GM18507 (cell line): ENCODE results near the gene FHIP2A.
"Not testable (repeated sequence)": the region's sequence is repeated elsewhere in the genome, so short reads cannot be mapped to it uniquely, and the experiment has no call there.

ENCODE experiments used
- DNase-seq: peaks from one replicate; pipeline ENCODE4 v3.0.0; 2011; ENCODE audit warnings: low read depth; ENCODE audit not compliant: insufficient read length; ENCODE audit errors: extremely low spot score
- FAIRE-seq: peaks from 2 replicates; lab custom pipeline; 2011; peaks lifted over from hg19 to GRCh38; lab: Jason Lieb, UNC

Gene FHIP2A

DNA sequence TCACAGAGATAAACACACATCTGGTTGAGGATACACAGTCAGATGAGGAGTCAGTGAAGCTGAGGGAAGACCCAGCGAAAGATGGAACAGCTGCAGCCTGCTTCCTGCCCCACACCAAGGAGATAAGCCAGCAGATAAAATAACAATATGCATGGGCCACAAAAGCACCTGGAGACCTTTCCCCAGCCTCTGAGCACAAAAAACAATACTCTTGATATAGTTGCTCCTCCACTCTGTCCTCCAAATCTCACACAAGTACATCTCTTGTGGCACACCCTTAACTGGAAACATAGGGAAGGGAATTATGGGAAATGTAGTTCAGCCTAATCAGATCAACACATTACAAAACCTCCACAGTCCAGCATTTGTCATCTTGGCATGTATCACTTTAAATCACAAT is 9.7 kb upstream of the FHIP2A start:
- DNase-seq = no peak
- peak; percentile 54 for FAIRE-seq

- FAIRE-seq = no peak
- DNase-seq = no peak
Observed at GRCh38 chr10:114815791-114816190, 5.8 kb upstream of the FHIP2A start.

- no peak for DNase-seq
- FAIRE-seq = no peak
Observed at GRCh38 chr10:114816308-114816707, 5.3 kb upstream of the FHIP2A start.

DNA sequence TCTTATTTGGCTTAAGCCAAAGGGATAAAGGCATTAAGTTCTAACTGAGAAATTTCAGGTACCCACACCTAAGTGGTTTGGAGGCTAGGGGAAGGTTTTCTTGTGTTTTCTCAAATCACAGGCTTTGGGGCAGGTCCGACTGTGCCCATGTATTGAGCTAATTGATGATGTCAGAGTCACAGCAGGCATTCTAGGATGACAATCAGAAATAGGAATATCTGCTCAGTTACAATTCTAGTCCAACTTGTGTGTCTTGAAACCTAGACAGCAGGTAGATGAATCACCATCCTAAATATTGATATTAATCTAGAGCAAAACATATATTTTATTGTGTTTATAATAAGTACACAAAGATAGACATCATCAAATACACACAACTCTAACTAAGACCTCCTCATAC is 2.3 kb upstream of the FHIP2A start:
- no peak for DNase-seq
- no peak for FAIRE-seq

- FAIRE-seq = no peak
- DNase-seq = no peak
Observed at GRCh38 chr10:114821915-114822443, 399 bp downstream of the FHIP2A start.

GRCh38 chr10:114822444-114823076 is 980 bp downstream of the FHIP2A start:
- DNase-seq = no peak
- FAIRE-seq = peak; percentile 78

- no peak for DNase-seq
- FAIRE-seq = peak; percentile 21
Observed at GRCh38 chr10:114823077-114823463, 1.5 kb downstream of the FHIP2A start.

DNA sequence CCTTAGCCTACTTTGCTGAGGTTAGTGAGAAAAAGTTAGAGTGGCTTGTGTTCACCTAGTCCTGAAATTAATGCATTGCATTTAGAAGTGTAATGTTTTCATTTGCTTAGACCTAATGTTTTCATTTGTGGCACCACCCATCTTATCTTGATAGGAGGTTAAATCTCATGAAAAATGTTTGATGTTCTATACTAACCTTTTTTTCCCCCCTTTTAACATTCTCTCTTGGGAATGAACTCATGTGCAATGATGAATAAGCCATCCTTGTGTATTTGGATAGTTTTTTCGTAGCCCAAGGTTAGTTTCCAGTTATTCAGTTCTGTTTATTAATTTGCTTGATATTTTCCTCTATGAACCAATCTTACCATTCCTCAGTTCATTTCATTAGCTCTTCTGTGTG is 2.8 kb downstream of the FHIP2A start:
- DNase-seq (no peak), FAIRE-seq (peak; percentile 5)

- peak; percentile 33 for DNase-seq
- peak; percentile 96 for FAIRE-seq
Observed at GRCh38 chr10:114825513-114826253, 4.1 kb downstream of the FHIP2A start.

DNA sequence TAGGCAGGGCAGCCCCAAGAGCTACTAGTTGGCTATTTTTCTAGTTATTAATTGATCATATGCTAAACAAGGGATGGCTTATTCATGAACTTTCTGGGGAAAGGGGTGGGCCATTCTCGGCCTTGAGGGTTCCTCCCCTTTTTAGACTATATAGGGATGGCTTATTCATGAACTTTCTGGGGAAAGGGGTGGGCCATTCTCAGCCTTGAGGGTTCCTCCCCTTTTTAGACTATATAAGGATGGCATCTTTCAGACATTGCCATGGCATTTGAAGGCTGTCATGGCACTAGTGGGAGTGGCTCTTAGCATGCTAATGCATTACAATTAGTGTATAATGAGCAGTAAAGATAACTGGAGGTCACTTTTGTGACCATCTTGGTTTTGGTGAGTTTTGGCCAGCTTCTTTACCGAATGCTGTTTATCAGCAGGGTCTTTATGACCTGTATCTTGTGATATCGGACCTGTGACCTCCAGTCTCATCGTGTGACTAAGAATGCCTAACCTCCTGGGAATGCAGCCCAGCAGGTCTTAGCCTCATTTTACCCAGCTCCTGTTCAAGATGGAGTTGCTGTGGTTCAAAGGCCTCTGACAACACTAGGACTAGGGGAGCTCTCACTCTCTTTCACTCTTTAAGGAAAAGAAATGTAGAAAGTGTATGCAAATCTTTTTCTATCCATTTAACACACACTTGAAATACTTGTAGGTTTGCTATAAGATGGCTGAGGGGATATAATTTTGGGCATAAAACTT is 7.8 kb downstream of the FHIP2A start:
- DNase-seq = no peak
- FAIRE-seq = peak; percentile 79

DNA sequence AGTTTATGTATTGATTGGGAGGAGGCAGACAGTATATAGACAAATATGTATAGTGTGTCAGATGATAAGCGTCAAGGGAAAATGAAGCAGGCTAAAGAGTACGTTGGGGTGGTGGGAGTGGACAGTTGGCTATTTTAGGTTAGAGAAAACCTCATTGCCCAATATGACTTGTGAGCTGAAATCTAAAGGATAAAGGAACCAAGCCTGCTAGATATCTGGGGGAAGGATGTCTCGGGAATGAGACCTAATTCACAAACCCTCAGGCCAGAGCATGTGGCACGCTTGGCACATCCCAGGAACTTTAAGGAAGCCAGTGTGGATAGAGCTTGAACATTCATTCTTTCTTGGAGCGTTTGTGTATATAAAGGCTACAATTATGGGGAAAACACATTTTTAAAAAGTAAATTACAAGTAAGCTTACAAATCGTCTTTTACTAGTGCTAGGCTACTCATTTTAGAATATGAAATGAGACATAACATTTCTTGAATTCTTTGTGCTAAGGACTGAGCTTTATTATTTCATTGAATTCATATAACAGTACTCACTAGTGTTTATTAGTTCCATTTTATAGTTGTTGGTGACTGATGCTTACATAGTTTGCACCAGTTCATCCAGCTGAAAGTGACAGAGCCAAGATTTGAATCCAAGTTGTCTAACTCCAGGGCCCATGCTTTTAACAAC is 9.7 kb downstream of the FHIP2A start:
- DNase-seq (no peak), FAIRE-seq (no peak)

GRCh38 chr10:114837690-114838089 is 16.1 kb downstream of the FHIP2A start:
- DNase-seq (no peak), FAIRE-seq (no peak)

DNA sequence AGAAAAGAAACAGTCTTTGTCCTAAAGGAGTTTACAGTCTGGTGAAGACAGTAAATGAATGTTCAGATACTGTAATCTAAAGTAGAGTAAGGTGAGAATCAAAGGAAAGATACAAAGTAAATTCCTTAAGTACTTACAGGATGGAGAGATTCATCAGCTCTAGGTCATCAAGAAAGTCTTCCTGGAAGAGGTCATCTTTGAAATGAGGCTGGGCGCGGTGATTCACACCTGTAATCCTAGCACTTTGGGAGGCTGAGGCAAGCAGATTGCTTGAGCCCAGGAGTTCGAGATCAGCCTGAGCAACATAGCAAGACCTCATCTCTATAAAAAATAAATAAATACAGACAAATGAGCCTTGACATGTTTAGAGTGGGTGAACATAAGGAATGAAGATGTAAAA is 18.3 kb downstream of the FHIP2A start:
- FAIRE-seq (no peak), DNase-seq (no peak)

- FAIRE-seq = no peak
- no peak for DNase-seq
Observed at GRCh38 chr10:114845978-114846693, 24.6 kb downstream of the FHIP2A start.

DNA sequence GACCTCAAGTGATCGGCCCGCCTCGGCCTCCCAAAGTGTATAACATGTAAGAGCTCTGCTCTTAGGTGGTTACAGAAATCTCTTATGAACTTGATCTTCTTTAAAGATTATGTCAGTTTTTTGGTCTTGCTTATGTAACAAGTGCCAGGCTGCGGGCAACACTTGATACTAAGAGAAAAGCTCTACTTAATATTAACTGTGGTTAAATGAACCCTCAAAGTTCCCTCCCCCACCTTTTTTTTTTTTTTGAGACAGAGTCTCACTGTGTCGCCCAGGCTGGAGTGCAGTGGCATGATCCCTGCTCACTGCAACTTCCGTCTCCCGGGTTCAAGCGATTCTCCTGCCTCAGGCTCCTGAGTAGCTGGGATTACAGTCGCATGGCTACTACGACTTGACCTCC is 25.9 kb downstream of the FHIP2A start:
- FAIRE-seq, DNase-seq: not testable (repeated sequence)

GRCh38 chr10:114849674-114850073 is 28.1 kb downstream of the FHIP2A start:
- FAIRE-seq = no peak
- DNase-seq = no peak

DNA sequence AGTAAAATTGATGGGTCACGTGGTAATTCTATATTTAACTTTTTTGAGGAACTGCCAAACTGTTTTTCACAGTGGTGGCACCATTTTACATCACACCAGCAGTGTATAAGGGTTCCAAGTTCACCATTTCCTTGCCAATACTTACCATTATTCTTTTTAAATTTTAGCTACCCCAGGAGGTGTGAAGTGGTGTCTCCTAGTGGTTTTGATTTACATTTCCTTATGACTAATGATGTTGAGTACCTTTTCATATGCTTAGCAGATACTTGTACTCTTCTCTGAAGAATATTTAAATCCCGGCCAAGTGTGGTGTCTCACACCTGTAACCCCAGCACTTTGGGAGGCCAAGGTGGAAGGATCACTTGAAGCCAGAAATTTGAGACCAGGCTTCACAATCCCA is 28.5 kb downstream of the FHIP2A start:
- no peak for FAIRE-seq

DNA sequence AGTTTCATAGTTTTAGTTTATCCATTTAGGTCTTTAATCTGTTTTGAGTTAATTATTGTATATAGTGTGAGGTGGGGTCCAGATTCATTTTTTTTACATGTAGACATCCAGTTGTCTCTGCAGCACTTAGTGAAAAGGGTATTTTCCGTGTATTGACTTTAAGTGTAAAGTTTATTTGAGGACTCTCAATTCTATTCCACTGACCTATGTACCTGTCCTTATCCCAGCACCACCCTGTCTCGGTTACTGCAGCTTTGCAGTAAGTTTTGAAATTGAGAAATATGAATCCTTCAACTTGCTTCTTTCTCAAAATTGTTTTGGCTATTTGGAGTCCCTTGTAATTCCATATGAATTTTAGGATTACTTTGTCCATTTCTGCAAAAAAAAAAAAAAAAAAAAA is 29.8 kb downstream of the FHIP2A start:
- FAIRE-seq = no peak

More for the DNA sequence above, 28.5 kb downstream of the FHIP2A start:
- no peak for DNase-seq

GRCh38 chr10:114852197-114852596 is 30.6 kb downstream of the FHIP2A start:
- FAIRE-seq = no peak
- no peak for DNase-seq

More for the DNA sequence above, 29.8 kb downstream of the FHIP2A start:
- DNase-seq = no peak
